Inflammatory macrophage (primary cell): ENCODE results near the gene KLHL1.

Source experiments
- DNase-seq, 2 donors: peaks; one replicate each; pipeline ENCODE4 v3.0.0-alpha.2; 2020 to 2022

KLHL1 gene

GRCh38 chr13:69999875-70000274 is 108.4 kb downstream of the KLHL1 start:
- no peak for DNase-seq

GRCh38 chr13:69997061-69997460 is 111.2 kb downstream of the KLHL1 start:
- no peak for DNase-seq

DNA sequence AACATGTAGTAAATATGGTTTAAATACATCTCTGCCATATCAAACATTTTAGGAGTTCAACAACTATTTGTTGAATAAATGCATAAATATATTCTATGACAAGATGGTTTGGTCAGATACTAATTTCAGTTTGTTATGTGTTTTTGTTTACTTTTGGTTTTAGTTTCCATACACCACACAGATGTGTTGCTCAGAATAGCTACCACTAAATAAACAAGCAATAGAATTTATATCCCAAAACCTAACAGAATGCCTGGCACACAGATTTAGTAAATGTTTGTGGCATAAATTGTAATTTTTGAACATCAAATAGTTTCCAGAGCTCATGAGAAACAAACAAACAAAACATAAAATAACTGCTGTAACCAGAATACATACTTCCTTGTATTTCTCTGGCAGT is 127.5 kb downstream of the KLHL1 start:
- DNase-seq: no peak

- no peak for DNase-seq
Observed at GRCh38 chr13:69975496-69975895, 132.8 kb downstream of the KLHL1 start.

- peak in 1 of 2 donors; percentile 8 for DNase-seq
Observed at GRCh38 chr13:69970520-69970919, 137.7 kb downstream of the KLHL1 start.

- no peak for DNase-seq
Observed at GRCh38 chr13:69959046-69959445, 149.2 kb downstream of the KLHL1 start.

DNA sequence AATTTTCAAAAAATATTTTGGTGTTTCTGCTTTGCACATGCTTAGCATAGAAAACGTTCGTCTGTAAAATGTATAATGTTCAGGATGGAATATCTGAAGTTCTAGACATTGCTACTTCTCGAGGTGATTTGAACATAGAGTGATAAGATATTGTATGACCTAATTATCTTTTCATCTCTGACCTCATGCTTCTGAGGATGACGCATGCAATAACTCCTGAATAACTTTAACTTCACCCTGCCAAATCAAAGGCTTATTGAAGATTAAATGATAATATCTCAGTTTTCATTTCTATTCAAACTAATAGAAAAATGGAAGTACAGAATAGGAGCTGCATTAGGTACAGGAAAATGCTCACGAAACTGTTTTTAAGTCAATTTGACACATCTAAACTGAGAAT is 151.4 kb downstream of the KLHL1 start:
- DNase-seq: no peak

- no peak for DNase-seq
Observed at GRCh38 chr13:69956349-69956748, 151.9 kb downstream of the KLHL1 start.

- no peak for DNase-seq
Observed at GRCh38 chr13:69955271-69955670, 153.0 kb downstream of the KLHL1 start.

DNA sequence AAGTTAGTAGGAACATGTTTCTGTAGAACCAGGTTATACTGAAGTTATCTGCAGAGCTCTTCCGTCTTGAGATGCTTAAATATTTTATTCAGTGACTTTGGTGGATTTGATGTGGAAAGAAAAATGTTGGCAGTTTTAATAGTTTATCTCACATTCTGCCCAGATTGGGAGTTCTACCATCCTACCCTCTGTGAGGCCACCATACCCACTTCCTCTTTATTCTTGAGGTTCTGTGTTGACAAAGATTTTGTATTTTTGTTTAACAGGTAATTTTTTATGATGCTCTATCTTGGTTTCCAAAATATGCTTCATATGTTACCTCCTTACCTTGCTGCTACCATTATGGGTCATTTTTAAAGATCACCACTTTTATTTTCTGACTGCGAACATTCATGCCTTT is 156.8 kb downstream of the KLHL1 start:
- no peak for DNase-seq

DNA sequence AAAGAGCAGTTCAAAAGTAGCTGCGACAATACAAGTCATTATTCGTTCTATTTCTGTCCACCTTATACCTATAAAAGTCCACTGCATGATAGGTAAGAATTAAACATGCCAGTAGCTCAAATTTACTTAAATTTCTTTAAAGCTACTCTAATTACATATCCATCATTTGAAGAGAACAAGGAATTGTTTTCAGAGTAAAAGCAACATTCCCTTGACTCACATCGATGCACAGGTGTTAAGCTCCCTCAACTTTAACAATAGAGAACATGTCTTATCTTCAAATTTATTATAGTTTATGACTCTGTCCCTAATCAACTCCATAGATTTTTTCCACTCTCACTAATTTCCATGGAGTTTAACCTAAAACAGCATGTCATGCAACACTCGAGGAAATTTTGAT is 158.1 kb downstream of the KLHL1 start:
- no peak for DNase-seq

DNA sequence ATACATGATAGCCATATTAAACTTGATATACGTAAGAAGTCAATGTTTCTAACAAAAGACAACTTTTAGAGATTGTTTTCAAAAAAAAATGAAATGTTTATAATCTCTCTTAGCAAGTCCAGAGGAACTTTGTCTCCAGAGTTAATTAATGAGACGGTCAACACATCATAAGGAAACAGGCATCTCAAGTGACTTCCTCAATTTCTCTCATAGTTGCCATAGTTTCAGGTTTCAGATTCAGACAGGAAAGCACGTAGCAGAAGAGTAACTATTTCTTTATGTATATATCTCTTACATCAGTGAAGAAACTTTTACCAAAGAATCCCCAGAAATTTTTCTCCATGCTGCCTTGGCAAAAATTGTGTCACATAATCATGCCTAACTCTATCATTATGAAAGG is 160.2 kb downstream of the KLHL1 start:
- no peak for DNase-seq

- DNase-seq: no peak
Observed at GRCh38 chr13:69947582-69947981, 160.7 kb downstream of the KLHL1 start.

GRCh38 chr13:69946511-69946910 is 161.7 kb downstream of the KLHL1 start:
- no peak for DNase-seq

- DNase-seq: no peak
Observed at GRCh38 chr13:69935043-69935442, 173.2 kb downstream of the KLHL1 start.

- DNase-seq: no peak
Observed at GRCh38 chr13:69928262-69928661, 180.0 kb downstream of the KLHL1 start.

DNA sequence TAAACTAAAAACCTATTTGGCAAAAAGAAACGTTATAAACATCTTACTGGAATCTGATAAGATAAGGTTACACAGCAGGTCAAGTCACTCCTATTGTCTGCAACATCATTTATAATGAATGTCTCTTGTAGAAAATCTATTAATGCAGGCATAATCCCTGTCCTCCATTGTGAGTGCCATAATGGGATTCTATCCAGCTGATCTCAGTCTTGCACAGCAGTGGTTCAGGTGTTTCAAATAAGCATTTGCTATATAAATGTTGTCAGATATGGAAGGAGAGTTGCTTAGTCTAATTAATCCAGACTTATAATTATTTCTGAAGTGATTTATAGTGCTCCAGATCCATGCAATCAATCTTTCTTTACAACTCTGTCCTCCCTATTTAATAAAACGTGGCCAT is 187.1 kb downstream of the KLHL1 start:
- no peak for DNase-seq

- DNase-seq: no peak
Observed at GRCh38 chr13:69912630-69913029, 195.6 kb downstream of the KLHL1 start.

- DNase-seq: no peak
Observed at GRCh38 chr13:69910800-69911199, 197.5 kb downstream of the KLHL1 start.

DNA sequence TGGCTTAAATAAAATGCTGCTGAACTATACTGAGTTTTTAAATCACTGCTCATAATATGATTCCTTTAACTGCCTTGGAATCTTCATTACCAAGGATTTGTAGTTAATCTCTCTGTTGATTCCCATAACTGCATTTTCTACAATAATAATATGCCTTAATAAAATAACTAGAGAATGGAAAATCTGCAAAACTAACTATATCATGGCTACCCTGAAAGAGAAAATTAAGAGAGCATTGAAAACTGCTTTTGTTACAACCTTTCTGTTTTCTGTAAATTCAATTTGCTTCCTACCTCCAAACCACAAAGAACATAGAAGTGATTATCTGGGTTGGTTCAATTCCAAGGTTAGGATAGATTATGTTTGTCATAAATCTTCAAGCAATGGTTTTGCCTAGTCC is 203.5 kb downstream of the KLHL1 start:
- DNase-seq: no peak

- DNase-seq: no peak
Observed at GRCh38 chr13:69903081-69903480, 205.2 kb downstream of the KLHL1 start.

DNA sequence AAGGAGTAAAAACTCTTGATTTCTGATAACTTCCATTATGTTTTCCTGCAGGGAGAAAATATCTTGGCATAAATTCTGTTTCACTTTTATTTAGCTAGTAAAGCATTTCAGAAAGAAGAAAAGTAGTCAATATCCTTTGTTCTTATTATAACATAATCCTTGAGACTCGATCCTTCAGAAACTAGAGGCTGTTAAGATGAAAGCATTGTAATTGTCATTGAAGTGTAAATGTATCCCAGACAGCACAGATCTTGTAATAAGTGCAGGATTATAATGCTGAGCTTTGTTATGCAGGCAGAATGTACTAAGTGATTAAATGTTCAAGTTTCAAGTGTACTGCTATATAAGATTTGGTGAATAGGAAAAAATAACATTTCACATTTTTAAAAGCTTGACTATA is 225.8 kb downstream of the KLHL1 start:
- DNase-seq: no peak

DNA sequence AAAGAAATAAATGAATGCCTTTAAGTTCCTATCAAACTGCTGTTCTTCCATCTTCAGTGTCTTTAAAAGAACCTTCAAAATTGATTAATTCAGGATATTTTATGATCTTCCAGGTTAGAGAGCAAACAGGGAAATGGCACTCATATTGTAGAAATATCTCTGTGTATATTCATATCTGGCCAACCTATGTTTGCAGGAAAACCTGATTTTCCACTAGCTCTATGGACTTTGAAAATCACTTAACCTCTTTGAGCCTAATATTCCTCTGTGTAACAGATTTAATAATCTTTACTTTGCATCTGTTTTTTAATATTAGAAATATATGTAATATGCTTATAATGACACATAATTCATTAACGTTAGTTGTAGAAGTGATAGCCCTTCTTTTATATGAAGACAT is 228.3 kb downstream of the KLHL1 start:
- DNase-seq: no peak

DNA sequence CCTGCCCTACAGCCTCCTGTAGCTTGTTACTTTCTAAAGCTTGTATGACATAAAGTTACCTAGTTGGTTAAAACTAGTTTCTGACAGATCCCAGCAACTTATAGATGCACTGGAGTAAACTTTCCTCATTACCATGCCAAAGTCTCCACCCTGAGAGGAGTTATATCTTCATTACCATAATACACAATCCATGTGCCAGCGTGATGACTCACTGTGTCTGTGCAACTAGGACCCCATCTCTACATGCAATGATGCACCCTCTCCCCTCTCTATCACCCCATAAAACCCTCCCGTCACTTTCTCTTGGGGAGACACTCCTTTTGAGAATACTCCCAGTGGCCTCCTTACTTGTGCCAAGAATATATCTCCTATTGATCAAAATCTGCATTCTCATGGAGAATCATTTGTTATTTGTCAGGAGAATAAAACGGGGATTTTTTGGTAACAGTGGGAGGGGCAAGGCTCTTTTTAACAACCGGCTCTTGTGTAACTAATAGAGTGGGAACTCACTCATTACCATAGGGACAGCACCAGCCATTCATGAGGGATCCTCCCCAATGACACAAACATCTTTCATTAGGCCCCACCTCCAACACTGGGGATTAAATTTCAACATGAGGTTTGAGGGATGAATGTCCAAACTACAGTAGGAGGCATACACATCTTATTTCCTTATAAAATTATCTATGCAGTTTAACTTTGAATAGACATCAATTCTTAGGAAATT is 235.8 kb downstream of the KLHL1 start:
- no peak for DNase-seq

GRCh38 chr13:69866555-69866954 is 241.7 kb downstream of the KLHL1 start:
- no peak for DNase-seq
